SK-N-MC (cell line): Measurements from ENCODE around the gene FHOD1.

ENCODE experiments used
- EZH2 ChIP-seq: fragments of 200-600 bp; sonication (generic); IDR thresholded peaks from one replicate; pipeline ENCODE4 v1.6.1; 2017; ENCODE audit warnings: antibody characterized with exemption
- FOXP2 ChIP-seq: optimal IDR thresholded peaks from 2 replicates; pipeline ENCODE3; 2011; ENCODE audit warnings: mild to moderate bottlenecking, moderate library complexity; ENCODE audit not compliant: insufficient read depth; ENCODE audit errors: extremely low read length, control extremely low read depth
- POLR2AphosphoS5 ChIP-seq: IDR thresholded peaks from 2 replicates; pipeline ENCODE4 v1.6.1; 2012; ENCODE audit warnings: mild to moderate bottlenecking, low read depth, low read length, borderline replicate concordance

DNA sequence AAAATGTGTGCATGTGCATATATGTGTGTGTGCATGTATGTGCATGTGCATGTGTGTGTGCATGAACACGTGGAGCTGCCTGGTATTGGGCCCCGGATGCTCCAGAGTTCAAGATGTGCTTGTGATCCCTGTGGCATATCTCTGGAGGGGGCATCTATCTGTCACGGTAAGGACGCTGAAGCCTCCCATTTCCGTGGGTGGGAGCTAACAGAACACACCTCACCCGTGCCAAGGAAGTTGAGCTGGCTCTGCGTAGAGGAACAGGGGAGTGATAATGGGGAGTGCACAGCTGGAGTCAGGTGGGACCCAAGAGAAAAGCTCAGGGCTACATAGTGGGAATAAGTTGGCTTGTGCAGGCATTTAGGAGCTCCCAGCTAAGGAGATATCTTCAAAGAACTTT is 35.6 kb downstream of the FHOD1 start:
- no peak for TF ChIP-seq EZH2
- no peak for TF ChIP-seq POLR2AphosphoS5
- no peak for TF ChIP-seq FOXP2
